ENCODE measurements around the gene PKNOX2.

- no peak for TF ChIP-seq POLR2AphosphoS5 (IDR thresholded peaks at IDR 0.05; ENCODE audit: insufficient read depth in 1 of 2, low read depth in 1 of 2)
- TF ChIP-seq, protein P1, sequence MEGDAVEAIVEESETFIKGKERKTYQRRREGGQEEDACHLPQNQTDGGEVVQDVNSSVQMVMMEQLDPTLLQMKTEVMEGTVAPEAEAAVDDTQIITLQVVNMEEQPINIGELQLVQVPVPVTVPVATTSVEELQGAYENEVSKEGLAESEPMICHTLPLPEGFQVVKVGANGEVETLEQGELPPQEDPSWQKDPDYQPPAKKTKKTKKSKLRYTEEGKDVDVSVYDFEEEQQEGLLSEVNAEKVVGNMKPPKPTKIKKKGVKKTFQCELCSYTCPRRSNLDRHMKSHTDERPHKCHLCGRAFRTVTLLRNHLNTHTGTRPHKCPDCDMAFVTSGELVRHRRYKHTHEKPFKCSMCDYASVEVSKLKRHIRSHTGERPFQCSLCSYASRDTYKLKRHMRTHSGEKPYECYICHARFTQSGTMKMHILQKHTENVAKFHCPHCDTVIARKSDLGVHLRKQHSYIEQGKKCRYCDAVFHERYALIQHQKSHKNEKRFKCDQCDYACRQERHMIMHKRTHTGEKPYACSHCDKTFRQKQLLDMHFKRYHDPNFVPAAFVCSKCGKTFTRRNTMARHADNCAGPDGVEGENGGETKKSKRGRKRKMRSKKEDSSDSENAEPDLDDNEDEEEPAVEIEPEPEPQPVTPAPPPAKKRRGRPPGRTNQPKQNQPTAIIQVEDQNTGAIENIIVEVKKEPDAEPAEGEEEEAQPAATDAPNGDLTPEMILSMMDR (IDR thresholded peaks at IDR 0.05), result no peak
Measured at GRCh38 chr11:125236072-125236825, 71.7 kb downstream of the PKNOX2 start.

All from vagina (tissue), 2 donors.